Stomach (tissue), 9 donors: ENCODE measurements around the gene EML4. TPM values are rescaled to one million over a fixed set of nuclear protein-coding genes. Genes with fewer than 3 reads are reported as not detected.

Source experiments
- DNase-seq, 2 donors: peaks; one replicate each; pipeline versions ENCODE4 v3.0.0 to v3.0.0-alpha.2; 2013 to 2019
- H3K27ac ChIP-seq, 5 donors: fragments of 200-600 bp in 4 of 5; sonication (generic) in 4 of 5; one replicate each; pipeline ENCODE4 v1.5.1; 2013 to 2019; ENCODE audit warnings: mild to moderate bottlenecking in 1 of 5, moderate library complexity in 1 of 5
- H3K27me3 ChIP-seq, 3 donors: fragments of 200-600 bp; sonication (generic); one replicate each; pipeline ENCODE4 v1.5.1; 2017 to 2019; ENCODE audit warnings: mixed run types in 1 of 3
- H3K36me3 ChIP-seq, 4 donors: fragments of 200-600 bp; sonication (generic); 1 replicate in 3 of 4; 2 replicates in 1 of 4; pipeline ENCODE4 v1.5.1; 2016 to 2019
- H3K4me1 ChIP-seq, 4 donors: fragments of 200-600 bp; sonication (generic); one replicate each; pipeline ENCODE4 v1.5.1; 2016 to 2019
- H3K4me3 ChIP-seq, 4 donors: fragments of 200-600 bp; sonication (generic) in 3 of 4; one replicate each; pipeline ENCODE4 v1.5.1; 2016 to 2019; ENCODE audit warnings: mild to moderate bottlenecking in 1 of 4
- H3K9me3 ChIP-seq, 4 donors: fragments of 200-600 bp; sonication (generic); one replicate each; pipeline ENCODE4 v1.5.1; 2016 to 2019
- CTCF ChIP-seq, 7 experiments: fragments of 450-650 bp in 4 of 7; fragments of 200-600 bp in 3 of 7; sonication (generic) in 3 of 7; IDR thresholded peaks; one replicate each; pipeline ENCODE4 v1.5.1; 2016 to 2019; ENCODE audit warnings: antibody characterized with exemption in 7 of 7, control low read depth in 2 of 7, mild to moderate bottlenecking in 1 of 7
- EP300 ChIP-seq: sonication (generic); formaldehyde crosslinking; IDR thresholded peaks from one replicate; pipeline ENCODE4 v1.6.1; 2017; ENCODE audit warnings: antibody characterized with exemption
- POLR2A ChIP-seq, 4 donors: fragments of 450-650 bp; IDR thresholded peaks; one replicate each; pipeline ENCODE4 v1.6.1; 2016; ENCODE audit warnings: antibody characterized with exemption in 4 of 4, control low read depth in 2 of 4, mild to moderate bottlenecking in 1 of 4, moderate library complexity in 1 of 4
- POLR2AphosphoS5 ChIP-seq, 3 donors: sonication (generic); formaldehyde crosslinking; IDR thresholded peaks; one replicate each; pipeline ENCODE4 v1.6.1; 2016; ENCODE audit warnings: antibody characterized with exemption in 3 of 3
- WGBS, 5 donors: extraction: QIAGEN DNeasy Blood & Tissue Kit in 3 of 5; methylation state at CpG; one replicate each; pipeline versions ENCODE4 v1.1.5 to v1.1.7; 2013 to 2018; 5-methylcytosine and 5-hydroxymethylcytosine counted together
- intact Hi-C: fragments of 100-400 bp; cut with DNase I; formaldehyde crosslinking; loops from one replicate; pipeline ENCODE4 v1.15.1; 2023; ENCODE audit warnings: low total_unique reads
- polyA plus RNA-seq, 3 donors: library from polyadenylated mRNA; stranded (reverse); fragments of 200-250 nt; gene quantifications; one replicate each; pipeline ENCODE4 v1.2.3, GENCODE V29; 2013
- total RNA-seq, 5 donors: library from RNA; depleted of rRNA; stranded (reverse); fragments of >200 nt; gene quantifications; one replicate each; pipeline versions ENCODE4 v1.1.0 to v1.2.3, GENCODE V29; 2014 to 2016
- donor health status: healthy with polysubstance abuse.
- donor health status: Bipolar disorder and iron deficiency.
- donor health status: healthy.

Gene EML4
- total and polyA plus RNA-seq, 8 donors = 10.2 to 292 (median 28.6) TPM

GRCh38 chr2:42217307-42217706 is 48.2 kb downstream of the EML4 start:
- intact Hi-C loops = no loop called here

GRCh38 chr2:42217914-42218313 is 48.8 kb downstream of the EML4 start:
- no peaks in the 10 kb centered on the region for H3K9me3 ChIP-seq
- TF ChIP-seq POLR2A (IDR thresholded peaks at IDR 0.05) = no peak
- no peaks in the 10 kb centered on the region for H3K27me3 ChIP-seq
- no peaks in the 10 kb centered on the region for H3K36me3 ChIP-seq
- H3K4me1 ChIP-seq = peaks cover 9 to 60% (median 21%) of the 10 kb centered on the region in 4 donors
- no peak overlapping the region for H3K4me3 ChIP-seq
- H3K27ac ChIP-seq = no peak overlapping the region
- 75 to 94% (median 88%) methylated on average over 5 of the region's 5 CpGs for WGBS, 5 donors
- intact Hi-C loops = no loop called here
- no peak for DNase-seq

More at GRCh38 chr2:42217307-42217706, 48.2 kb downstream of the EML4 start:
- no peaks in the 10 kb centered on the region for H3K36me3 ChIP-seq
- H3K27ac ChIP-seq = peak overlapping the region in 1 of 5 donors; percentile 46
- no peaks in the 10 kb centered on the region for H3K27me3 ChIP-seq
- TF ChIP-seq POLR2A (IDR thresholded peaks at IDR 0.05) (no peak), EP300 (no peak), CTCF (IDR thresholded peaks at IDR 0.05) (no peak), POLR2AphosphoS5 (IDR thresholded peaks at IDR 0.05) (no peak)
- H3K4me3 ChIP-seq = no peak overlapping the region
- WGBS, 5 donors = 36 to 65% (median 52%) methylated on average over 3 of the region's 3 CpGs
- no peaks in the 10 kb centered on the region for H3K9me3 ChIP-seq
- no peak for DNase-seq
- peaks cover 9 to 59% (median 18%) of the 10 kb centered on the region in 4 donors for H3K4me1 ChIP-seq

GRCh38 chr2:42218712-42219111 is 49.6 kb downstream of the EML4 start:
- Histone ChIP-seq H3K36me3 (no peaks in the 10 kb centered on the region), H3K4me1 (peaks cover 9 to 62% (median 21%) of the 10 kb centered on the region in 4 donors), H3K9me3 (no peaks in the 10 kb centered on the region), H3K27me3 (no peaks in the 10 kb centered on the region), H3K4me3 (no peak overlapping the region), H3K27ac (no peak overlapping the region)
- WGBS, 5 donors = 93 to 97% (median 96%) methylated on average over 3 of the region's 3 CpGs
- no peak for DNase-seq
- intact Hi-C loops = no loop called here
- TF ChIP-seq POLR2AphosphoS5 (IDR thresholded peaks at IDR 0.05) (no peak), POLR2A (IDR thresholded peaks at IDR 0.05) (no peak), EP300 (no peak), CTCF (IDR thresholded peaks at IDR 0.05) (no peak)

- Histone ChIP-seq H3K27me3 (no peaks in the 10 kb centered on the region), H3K4me1 (peaks cover 9 to 67% (median 24%) of the 10 kb centered on the region in 4 donors), H3K27ac (no peak overlapping the region), H3K36me3 (no peaks in the 10 kb centered on the region), H3K9me3 (no peaks in the 10 kb centered on the region), H3K4me3 (no peak overlapping the region)
- no peak for DNase-seq
- intact Hi-C loops = no loop called here
- no peak for TF ChIP-seq POLR2A (IDR thresholded peaks at IDR 0.05)
- no peak for TF ChIP-seq CTCF (IDR thresholded peaks at IDR 0.05)
- no peak for TF ChIP-seq EP300
- no peak for TF ChIP-seq POLR2AphosphoS5 (IDR thresholded peaks at IDR 0.05)
- WGBS, 5 donors = 81 to 89% (median 84%) methylated on average over 3 of the region's 3 CpGs
Measured at GRCh38 chr2:42219160-42219559, 50.0 kb downstream of the EML4 start.

- Histone ChIP-seq H3K9me3 (no peaks in the 10 kb centered on the region), H3K4me3 (no peak overlapping the region), H3K27ac (no peak overlapping the region), H3K27me3 (no peaks in the 10 kb centered on the region), H3K4me1 (peaks cover 5 to 76% (median 25%) of the 10 kb centered on the region in 4 donors), H3K36me3 (no peaks in the 10 kb centered on the region)
- intact Hi-C loops = no loop called here
- no peak for DNase-seq
- TF ChIP-seq POLR2A (IDR thresholded peaks at IDR 0.05) = no peak
- no peak for TF ChIP-seq CTCF (IDR thresholded peaks at IDR 0.05)
- no peak for TF ChIP-seq POLR2AphosphoS5 (IDR thresholded peaks at IDR 0.05)
- no peak for TF ChIP-seq EP300
- 35 to 65% (median 45%) methylated on average over 3 of the region's 3 CpGs for WGBS, 5 donors
Measured at GRCh38 chr2:42220566-42220965, 51.4 kb downstream of the EML4 start.
